ENCODE measurements around the gene CPA3. TPM values are rescaled to one million over a fixed set of nuclear protein-coding genes. Genes with fewer than 3 reads are reported as not detected.

Gene CPA3
- total RNA-seq, 1 donor from 2014 or later: not detected

- H3K9ac ChIP-seq (ENCODE audit: low read length): no peak overlapping the region
- no peak overlapping the region for H3K4me3 ChIP-seq (ENCODE audit: insufficient read depth, low read depth, low read length)
- no peaks in the 10 kb centered on the region for H3K36me3 ChIP-seq (ENCODE audit: insufficient read depth, low read length)
- DNase-seq (ENCODE audit: low read depth): no peak
- H3K9me3 ChIP-seq (ENCODE audit: insufficient read depth, low read depth, low read length): no peaks in the 10 kb centered on the region
- H3K4me1 ChIP-seq (ENCODE audit: insufficient read depth, low read length): no peaks in the 10 kb centered on the region
- no peak for FAIRE-seq
- no peak overlapping the region for H3K4me2 ChIP-seq (ENCODE audit: low read length)
- no peaks in the 10 kb centered on the region for H3K9me3 Mint-ChIP-seq (ENCODE audit: unreplicated experiment)
- no peak overlapping the region for H3K4me3 Mint-ChIP-seq (ENCODE audit: unreplicated experiment)
- no peaks in the 10 kb centered on the region for H3K27me3 Mint-ChIP-seq (ENCODE audit: low read depth, unreplicated experiment)
- no peaks in the 10 kb centered on the region for H3K4me1 Mint-ChIP-seq (ENCODE audit: low read depth, unreplicated experiment)
- no peaks in the 10 kb centered on the region for H4K20me1 ChIP-seq (ENCODE audit: insufficient read depth, low read length)
- no peaks in the 10 kb centered on the region for H3K36me3 Mint-ChIP-seq (ENCODE audit: low read depth, unreplicated experiment)
- H2AFZ ChIP-seq (ENCODE audit: low read depth, low read length): no peak overlapping the region
- no peak overlapping the region for H3K27ac Mint-ChIP-seq (ENCODE audit: unreplicated experiment)
- no peaks in the 10 kb centered on the region for H3K79me2 ChIP-seq (ENCODE audit: insufficient read depth, low read length)
- no peak for TF ChIP-seq EZH2 (IDR thresholded peaks at IDR 0.05; ENCODE audit: insufficient read depth, low read length)
- TF ChIP-seq CTCF (IDR thresholded peaks at IDR 0.05; ENCODE audit: insufficient read depth, low read depth, low read length): no peak
- H3K27ac ChIP-seq (ENCODE audit: low read depth, low read length): no peak overlapping the region
- no peaks in the 10 kb centered on the region for H3K27me3 ChIP-seq (ENCODE audit: insufficient read depth, low read length)
Measured at GRCh38 chr3:148823026-148823425, 42.1 kb upstream of the CPA3 start.

GRCh38 chr3:148825476-148825875, 39.6 kb upstream of the CPA3 start:
- no peak overlapping the region for H3K27ac Mint-ChIP-seq (ENCODE audit: unreplicated experiment)
- Histone ChIP-seq H3K4me2 (ENCODE audit: low read length) (no peak overlapping the region), H3K36me3 (ENCODE audit: insufficient read depth, low read length) (no peaks in the 10 kb centered on the region), H3K79me2 (ENCODE audit: insufficient read depth, low read length) (no peaks in the 10 kb centered on the region), H3K9ac (ENCODE audit: low read length) (no peak overlapping the region), H3K9me3 (ENCODE audit: insufficient read depth, low read depth, low read length) (no peaks in the 10 kb centered on the region), H3K4me3 (ENCODE audit: insufficient read depth, low read depth, low read length) (no peak overlapping the region), H3K27me3 (ENCODE audit: insufficient read depth, low read length) (no peaks in the 10 kb centered on the region), H4K20me1 (ENCODE audit: insufficient read depth, low read length) (no peaks in the 10 kb centered on the region), H2AFZ (ENCODE audit: low read depth, low read length) (no peak overlapping the region), H3K27ac (ENCODE audit: low read depth, low read length) (no peak overlapping the region), H3K4me1 (ENCODE audit: insufficient read depth, low read length) (no peaks in the 10 kb centered on the region)
- no peak overlapping the region for H3K4me3 Mint-ChIP-seq (ENCODE audit: unreplicated experiment)
- no peak for TF ChIP-seq EZH2 (IDR thresholded peaks at IDR 0.05; ENCODE audit: insufficient read depth, low read length)
- no peak for TF ChIP-seq CTCF (IDR thresholded peaks at IDR 0.05; ENCODE audit: insufficient read depth, low read depth, low read length)
- no peaks in the 10 kb centered on the region for H3K4me1 Mint-ChIP-seq (ENCODE audit: low read depth, unreplicated experiment)
- no peak for DNase-seq (ENCODE audit: low read depth)
- FAIRE-seq: no peak
- H3K9me3 Mint-ChIP-seq (ENCODE audit: unreplicated experiment): no peaks in the 10 kb centered on the region
- H3K27me3 Mint-ChIP-seq (ENCODE audit: low read depth, unreplicated experiment): no peaks in the 10 kb centered on the region
- no peaks in the 10 kb centered on the region for H3K36me3 Mint-ChIP-seq (ENCODE audit: low read depth, unreplicated experiment)

- H2AFZ ChIP-seq (ENCODE audit: low read depth, low read length): no peak within 1 kb of the TSS
- no peaks in the 10 kb centered on the region for H3K27me3 ChIP-seq (ENCODE audit: insufficient read depth, low read length)
- H3K4me1 ChIP-seq (ENCODE audit: insufficient read depth, low read length): no peaks in the 10 kb centered on the region
- FAIRE-seq: no peak
- Mint-ChIP-seq H3K9me3 (ENCODE audit: unreplicated experiment) (no peaks in the 10 kb centered on the region), H3K27me3 (ENCODE audit: low read depth, unreplicated experiment) (no peaks in the 10 kb centered on the region), H3K4me3 (ENCODE audit: unreplicated experiment) (no peak within 1 kb of the TSS), H3K4me1 (ENCODE audit: low read depth, unreplicated experiment) (no peaks in the 10 kb centered on the region), H3K27ac (ENCODE audit: unreplicated experiment) (no peak within 1 kb of the TSS), H3K36me3 (ENCODE audit: low read depth, unreplicated experiment) (no peaks in the 10 kb centered on the region)
- no peak for TF ChIP-seq EZH2 (IDR thresholded peaks at IDR 0.05; ENCODE audit: insufficient read depth, low read length)
- TF ChIP-seq CTCF (IDR thresholded peaks at IDR 0.05; ENCODE audit: insufficient read depth, low read depth, low read length): no peak
- DNase-seq (ENCODE audit: low read depth): no peak
- no peak within 1 kb of the TSS for H3K27ac ChIP-seq (ENCODE audit: low read depth, low read length)
- H3K4me2 ChIP-seq (ENCODE audit: low read length): no peak within 1 kb of the TSS
- no peaks in the 10 kb centered on the region for H3K9me3 ChIP-seq (ENCODE audit: insufficient read depth, low read depth, low read length)
- H3K79me2 ChIP-seq (ENCODE audit: insufficient read depth, low read length): no peaks in the 10 kb centered on the region
- H3K9ac ChIP-seq (ENCODE audit: low read length): no peak within 1 kb of the TSS
- H3K4me3 ChIP-seq (ENCODE audit: insufficient read depth, low read depth, low read length): no peak within 1 kb of the TSS
- H3K36me3 ChIP-seq (ENCODE audit: insufficient read depth, low read length): no peaks in the 10 kb centered on the region
- H4K20me1 ChIP-seq (ENCODE audit: insufficient read depth, low read length): no peaks in the 10 kb centered on the region
Measured at GRCh38 chr3:148827585-148827984, 37.5 kb upstream of the CPA3 start, which contains the start of gene CPB1. Gene CPB1 (plus strand): TSS chr3:148827811. CDS start chr3:148827824, 13 bp downstream.

Data from astrocyte (in vitro differentiated cells and primary cell).